SK-N-SH treated with all-trans-retinoic acid at 6 μM for 48 hours (cell line): ENCODE data around the gene LRCH1.

Source experiments
- ATAC-seq: fragments of 200-7000 bp; cut with Tn5 transposase; 3 replicates; pipeline ENCODE4 v1.9.1; 2020; ENCODE audit warnings: mild to moderate bottlenecking, moderate library complexity
- ARNTL ChIP-seq: fragments of 450-650 bp; formaldehyde crosslinking; IDR thresholded peaks from 2 replicates; pipeline ENCODE4 v1.5.0; 2020; ENCODE audit warnings: low read depth, mild to moderate bottlenecking, moderate library complexity, borderline replicate concordance
- BACH2 ChIP-seq: fragments of 250-450 bp; sonication (Bioruptor Pico); IDR thresholded peaks from 2 replicates; pipeline ENCODE4 v1.9.0; 2021; ENCODE audit warnings: mild to moderate bottlenecking, borderline replicate concordance
- CREB5 ChIP-seq: fragments of 250-450 bp; sonication (Bioruptor Pico); IDR thresholded peaks from 2 replicates; pipeline ENCODE4 v1.5.1; 2020; ENCODE audit warnings: low read depth, mild to moderate bottlenecking, moderate library complexity
- CSDC2 ChIP-seq: fragments of 250-450 bp; sonication (Bioruptor Pico); IDR thresholded peaks from 2 replicates; pipeline ENCODE4 v1.5.0; 2020; ENCODE audit warnings: mild to moderate bottlenecking, moderate library complexity
- CSRNP3 ChIP-seq: fragments of 250-450 bp; sonication (Bioruptor Pico); IDR thresholded peaks from 2 replicates; pipeline ENCODE4 v1.5.1; 2021; ENCODE audit warnings: mild to moderate bottlenecking, moderate library complexity
- ESRRG ChIP-seq: fragments of 250-450 bp; sonication (Bioruptor Pico); IDR thresholded peaks from 2 replicates; pipeline ENCODE4 v1.6.1; 2021; ENCODE audit warnings: mild to moderate bottlenecking
- ISL1 ChIP-seq: fragments of 250-450 bp; sonication (Bioruptor Pico); IDR thresholded peaks from 2 replicates; pipeline ENCODE4 v2.1.2; 2022; ENCODE audit warnings: mild to moderate bottlenecking, moderate library complexity
- OSR1 ChIP-seq: fragments of 250-450 bp; sonication (Bioruptor Pico); IDR thresholded peaks from 2 replicates; pipeline ENCODE4 v1.8.0; 2022; ENCODE audit warnings: moderate library complexity, mild to moderate bottlenecking, inconsistent platforms
- POU6F1 ChIP-seq: fragments of 250-450 bp; sonication (Bioruptor Pico); IDR thresholded peaks from 2 replicates; pipeline ENCODE4 v1.8.0; 2021; ENCODE audit warnings: low read depth, mild to moderate bottlenecking, moderate library complexity, borderline replicate concordance
- PPARA ChIP-seq: fragments of 250-450 bp; sonication (Bioruptor Pico); IDR thresholded peaks from 2 replicates; pipeline ENCODE4 v1.5.0; 2020; ENCODE audit warnings: mild to moderate bottlenecking, borderline replicate concordance
- RARB ChIP-seq: fragments of 250-450 bp; sonication (Bioruptor Pico); IDR thresholded peaks from 2 replicates; pipeline ENCODE4 v1.8.0; 2021; ENCODE audit warnings: mild to moderate bottlenecking, moderate library complexity
- SNAI2 ChIP-seq: fragments of 250-450 bp; sonication (Bioruptor Pico); IDR thresholded peaks from 2 replicates; pipeline ENCODE4 v1.5.0; 2020; ENCODE audit warnings: mild to moderate bottlenecking, moderate library complexity
- TCF4 ChIP-seq: fragments of 250-450 bp; sonication (Bioruptor Pico); IDR thresholded peaks from 2 replicates; pipeline ENCODE4 v1.8.0; 2021; ENCODE audit warnings: mild to moderate bottlenecking, moderate library complexity, borderline replicate concordance
- TOX ChIP-seq: fragments of 250-450 bp; sonication (Bioruptor Pico); IDR thresholded peaks from 2 replicates; pipeline ENCODE4 v1.8.0; 2021; ENCODE audit warnings: mild to moderate bottlenecking, moderate library complexity, borderline replicate concordance
- ZC3H10 ChIP-seq: fragments of 250-450 bp; sonication (Bioruptor Pico); IDR thresholded peaks from 2 replicates; pipeline ENCODE4 v1.5.1; 2021; ENCODE audit warnings: mild to moderate bottlenecking, moderate library complexity
- ZFP3 ChIP-seq: fragments of 250-450 bp; sonication (Bioruptor Pico); IDR thresholded peaks from 2 replicates; pipeline ENCODE4 v1.5.0; 2020; ENCODE audit warnings: mild to moderate bottlenecking, moderate library complexity
- ZFP30 ChIP-seq: fragments of 450-650 bp; formaldehyde crosslinking; IDR thresholded peaks from 2 replicates; pipeline ENCODE4 v1.5.0; 2022; ENCODE audit warnings: mild to moderate bottlenecking, moderate library complexity
- ZNF70 ChIP-seq: fragments of 450-650 bp; formaldehyde crosslinking; IDR thresholded peaks from 2 replicates; pipeline ENCODE4 v1.5.0; 2020; ENCODE audit warnings: mild to moderate bottlenecking, moderate library complexity
- ZNF8 ChIP-seq: fragments of 450-650 bp; formaldehyde crosslinking; IDR thresholded peaks from 2 replicates; pipeline ENCODE4 v1.5.0; 2020; ENCODE audit warnings: mild to moderate bottlenecking, moderate library complexity

Gene LRCH1

GRCh38 chr13:46570273-46570672, 17.3 kb downstream of the LRCH1 start:
- TF ChIP-seq POU6F1 (CRISPR knock-in tag), result no peak
- no peak for ATAC-seq

- TF ChIP-seq ARNTL (CRISPR knock-in tag) (no peak), ZFP30 (CRISPR knock-in tag) (no peak), TOX (CRISPR knock-in tag) (no peak), CSDC2 (no peak), RARB (no peak), CREB5 (CRISPR knock-in tag) (no peak), BACH2 (CRISPR knock-in tag) (no peak)
- peak; percentile 15; the same call in 1 of the 3 replicates for ATAC-seq
Observed at GRCh38 chr13:46571189-46571908, 18.4 kb downstream of the LRCH1 start.

GRCh38 chr13:46571909-46572595, 19.1 kb downstream of the LRCH1 start:
- TF ChIP-seq ZFP30 (CRISPR knock-in tag) (no peak), ISL1 (no peak), ZNF8 (CRISPR knock-in tag) (no peak), OSR1 (CRISPR knock-in tag) (no peak), ZFP3 (CRISPR knock-in tag) (no peak), ESRRG (CRISPR knock-in tag) (no peak), CSRNP3 (CRISPR knock-in tag) (no peak)
- ATAC-seq, result no peak

- no peak for TF ChIP-seq SNAI2 (CRISPR knock-in tag)
- no peak for TF ChIP-seq RARB
- no peak for TF ChIP-seq CSDC2
- TF ChIP-seq OSR1 (CRISPR knock-in tag), result no peak
- no peak for TF ChIP-seq CREB5 (CRISPR knock-in tag)
- no peak for TF ChIP-seq BACH2 (CRISPR knock-in tag)
- TF ChIP-seq ZNF70 (CRISPR knock-in tag), result no peak
- TF ChIP-seq, all 23 proteins: peak for 0
- ATAC-seq, result no peak
Observed at GRCh38 chr13:46572752-46573431, 19.9 kb downstream of the LRCH1 start.

GRCh38 chr13:46575301-46575771, 22.4 kb downstream of the LRCH1 start:
- TF ChIP-seq TCF4 (CRISPR knock-in tag), result no peak
- no peak for TF ChIP-seq POU6F1 (CRISPR knock-in tag)
- TF ChIP-seq PPARA, result no peak
- no peak for TF ChIP-seq OSR1 (CRISPR knock-in tag)
- no peak for TF ChIP-seq TOX (CRISPR knock-in tag)
- no peak for TF ChIP-seq SNAI2 (CRISPR knock-in tag)
- no peak for TF ChIP-seq ZC3H10 (CRISPR knock-in tag)
- TF ChIP-seq ZNF70 (CRISPR knock-in tag), result no peak
- peak; percentile 11; the same call in 2 of the 3 replicates for ATAC-seq
